Right atrium auricular region (tissue), 2 donors: ENCODE results near the gene DGKK. TPM values are rescaled to one million over a fixed set of nuclear protein-coding genes. Genes with fewer than 3 reads are reported as not detected.

ENCODE experiments used
- DNase-seq: peaks from one replicate; pipeline ENCODE4 v3.0.0-alpha.2; 2019; ENCODE audit warnings: low spot score
- H3K27ac ChIP-seq, 2 donors: fragments of 200-600 bp; sonication (generic); 1 replicate in 1 of 2; 2 replicates in 1 of 2; pipeline ENCODE4 v1.5.1; 2016 to 2019
- H3K27me3 ChIP-seq, 2 donors: fragments of 200-600 bp; sonication (generic); one replicate each; pipeline versions ENCODE4 v1.5.1 to v1.6.0; 2017 to 2019
- H3K36me3 ChIP-seq: fragments of 200-600 bp; sonication (generic); one replicate; pipeline ENCODE4 v1.5.1; 2016
- H3K4me1 ChIP-seq, 2 donors: fragments of 200-600 bp; sonication (generic); one replicate each; pipeline versions ENCODE4 v1.5.1 to v1.6.0; 2017 to 2019
- H3K4me3 ChIP-seq, 2 donors: fragments of 200-600 bp; sonication (generic); 1 replicate in 1 of 2; 2 replicates in 1 of 2; pipeline ENCODE4 v1.5.1; 2017 to 2019; ENCODE audit warnings: mild to moderate bottlenecking in 1 of 2, moderate library complexity in 1 of 2
- H3K9me3 ChIP-seq, 2 donors: fragments of 200-600 bp; sonication (generic); one replicate each; pipeline ENCODE4 v1.5.1; 2019
- CTCF ChIP-seq, 2 donors: fragments of 200-600 bp; sonication (generic); IDR thresholded peaks; one replicate each; pipeline ENCODE4 v1.5.1; 2019; ENCODE audit warnings: antibody characterized with exemption in 2 of 2
- total RNA-seq, 2 donors: library from RNA; depleted of rRNA; stranded (reverse); fragments of >200 nt; gene quantifications; one replicate each; pipeline ENCODE4 v1.1.0, GENCODE V29; 2016

DGKK gene
- total RNA-seq, 2 donors from 2014 or later, result not detected

- no peak for DNase-seq
- Histone ChIP-seq H3K27me3 (no peaks in the 10 kb centered on the region), H3K9me3 (no peaks in the 10 kb centered on the region), H3K4me3 (no peak overlapping the region), H3K36me3 (no peaks in the 10 kb centered on the region), H3K27ac (no peak overlapping the region), H3K4me1 (no peaks in the 10 kb centered on the region)
- TF ChIP-seq CTCF (IDR thresholded peaks at IDR 0.05), result no peak
These were observed 84.1 kb downstream of the DGKK start for GRCh38 chrX:50386520-50386919.

GRCh38 chrX:50381729-50382415 is 88.8 kb downstream of the DGKK start:
- no peak for DNase-seq
- no peak for TF ChIP-seq CTCF (IDR thresholded peaks at IDR 0.05)
- H3K36me3 ChIP-seq, result no peaks in the 10 kb centered on the region
- no peaks in the 10 kb centered on the region for H3K27me3 ChIP-seq
- H3K4me3 ChIP-seq, result no peak overlapping the region
- no peaks in the 10 kb centered on the region for H3K9me3 ChIP-seq
- no peaks in the 10 kb centered on the region for H3K4me1 ChIP-seq
- H3K27ac ChIP-seq, result no peak overlapping the region

DNA sequence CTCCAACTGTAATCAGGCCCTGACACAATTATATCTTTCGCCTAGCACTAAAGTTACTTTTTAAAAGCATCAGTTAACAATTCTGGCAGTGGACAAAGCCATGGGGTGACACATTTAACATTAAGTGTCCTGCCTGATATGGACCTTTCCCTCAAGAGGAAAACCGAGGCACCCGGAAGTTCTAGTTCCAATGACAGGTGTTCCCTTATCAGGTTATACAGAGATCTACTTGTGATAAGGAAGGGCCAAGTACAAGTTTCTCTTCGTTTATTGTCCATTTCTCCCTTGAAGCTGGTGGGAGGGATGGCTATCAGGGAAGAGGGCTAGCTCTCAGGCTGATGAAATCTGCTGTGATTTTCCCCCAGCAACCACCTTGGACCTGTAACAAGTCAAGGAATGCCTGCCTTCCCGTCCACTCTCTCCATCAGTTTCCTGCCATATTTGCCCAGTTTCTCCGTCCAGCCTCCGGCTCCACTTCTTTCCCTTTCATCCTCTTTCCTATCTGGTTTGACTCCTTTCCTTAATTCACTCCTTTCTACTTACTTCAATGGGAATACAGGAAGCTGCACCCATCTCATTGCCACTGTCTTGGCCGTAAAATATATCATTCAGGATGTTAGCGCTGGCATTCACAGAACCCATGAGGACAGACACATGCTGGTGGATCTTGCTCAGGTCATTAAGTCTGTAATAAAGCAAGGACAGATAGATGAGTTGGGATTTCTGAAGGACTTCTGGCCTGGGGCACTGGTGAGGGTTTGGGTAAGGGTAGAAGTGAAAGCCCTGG is 95.0 kb downstream of the DGKK start:
- H3K4me1 ChIP-seq, result no peaks in the 10 kb centered on the region
- no peak for DNase-seq
- no peak for TF ChIP-seq CTCF (IDR thresholded peaks at IDR 0.05)
- H3K27ac ChIP-seq, result no peak overlapping the region
- H3K36me3 ChIP-seq, result no peaks in the 10 kb centered on the region
- no peak overlapping the region for H3K4me3 ChIP-seq
- no peaks in the 10 kb centered on the region for H3K9me3 ChIP-seq
- no peaks in the 10 kb centered on the region for H3K27me3 ChIP-seq

- DNase-seq, result no peak
- no peaks in the 10 kb centered on the region for H3K9me3 ChIP-seq
- H3K36me3 ChIP-seq, result no peaks in the 10 kb centered on the region
- TF ChIP-seq CTCF (IDR thresholded peaks at IDR 0.05), result no peak
- no peak overlapping the region for H3K4me3 ChIP-seq
- H3K4me1 ChIP-seq, result no peaks in the 10 kb centered on the region
- no peaks in the 10 kb centered on the region for H3K27me3 ChIP-seq
- no peak overlapping the region for H3K27ac ChIP-seq
These were observed 97.7 kb downstream of the DGKK start for GRCh38 chrX:50372966-50373365.

GRCh38 chrX:50343917-50344316 is 126.7 kb downstream of the DGKK start:
- H3K27me3 ChIP-seq, result no peaks in the 10 kb centered on the region
- H3K4me1 ChIP-seq, result no peaks in the 10 kb centered on the region
- no peak for DNase-seq
- no peak overlapping the region for H3K4me3 ChIP-seq
- no peaks in the 10 kb centered on the region for H3K9me3 ChIP-seq
- H3K27ac ChIP-seq, result no peak overlapping the region
- TF ChIP-seq CTCF (IDR thresholded peaks at IDR 0.05), result no peak
- H3K36me3 ChIP-seq, result no peaks in the 10 kb centered on the region
